GM23338 (cell line): ENCODE measurements around the gene TMUB1. TPM values are rescaled to one million over a fixed set of nuclear protein-coding genes. Genes with fewer than 3 reads are reported as not detected.

ENCODE experiments used
- ATAC-seq: fragments of 200-7000 bp; cut with Tn5 transposase; 3 replicates; pipeline ENCODE4 v1.9.1; 2020
- DNase-seq: peaks from one replicate; pipeline ENCODE4 v3.0.0-alpha.2; 2015; ENCODE audit warnings: low spot score
- H2AFZ ChIP-seq: fragments of 200-600 bp; sonication (generic); 2 replicates; pipeline ENCODE4 v1.8.0; 2016; ENCODE audit warnings: antibody characterized with exemption, mild to moderate bottlenecking, moderate library complexity
- H3F3A ChIP-seq: fragments of 200-600 bp; sonication (generic); replicated peaks from 2 replicates; pipeline ENCODE4 v1.8.0; 2017; ENCODE audit warnings: antibody characterized with exemption, mixed run types, low read depth
- H3K27ac ChIP-seq: fragments of 200-600 bp; sonication (generic); 2 replicates; pipeline ENCODE4 v1.6.1; 2016; ENCODE audit warnings: low read depth
- H3K27me3 ChIP-seq: fragments of 200-600 bp; sonication (generic); 2 replicates; pipeline ENCODE4 v1.8.0; 2016; ENCODE audit warnings: mild to moderate bottlenecking, mixed run types, moderate library complexity; ENCODE audit not compliant: insufficient read depth
- H3K36me3 ChIP-seq: fragments of 200-600 bp; sonication (generic); 2 replicates; pipeline ENCODE4 v1.8.0; 2016; ENCODE audit warnings: mild to moderate bottlenecking; ENCODE audit not compliant: insufficient read depth
- H3K4me1 ChIP-seq: fragments of 200-600 bp; sonication (generic); 2 replicates; pipeline ENCODE4 v1.8.0; 2016; ENCODE audit warnings: mild to moderate bottlenecking, moderate library complexity; ENCODE audit not compliant: insufficient read depth
- H3K4me2 ChIP-seq: fragments of 200-600 bp; sonication (generic); 2 replicates; pipeline ENCODE4 v1.7.1; 2017; ENCODE audit warnings: mixed run types
- H3K4me3 ChIP-seq: fragments of 200-600 bp; sonication (generic); 2 replicates; pipeline ENCODE4 v1.6.1; 2016; ENCODE audit warnings: mixed run types
- H3K79me2 ChIP-seq: fragments of 200-600 bp; sonication (generic); replicated peaks from 2 replicates; pipeline ENCODE4 v1.8.0; 2017; ENCODE audit warnings: mild to moderate bottlenecking; ENCODE audit not compliant: insufficient read depth
- H3K9me2 ChIP-seq: fragments of 200-600 bp; sonication (generic); 2 replicates; pipeline ENCODE4 v1.8.0; 2017; ENCODE audit not compliant: insufficient read depth
- H4K20me1 ChIP-seq: fragments of 200-600 bp; sonication (generic); replicated peaks from 2 replicates; pipeline ENCODE4 v1.8.0; 2017; ENCODE audit warnings: mild to moderate bottlenecking; ENCODE audit not compliant: insufficient read depth
- H3K27ac Mint-ChIP-seq: 2 replicates; pipeline ENCODE4 v1.8.0; 2020; ENCODE audit warnings: inconsistent platforms, mild to moderate bottlenecking, moderate library complexity, mixed read lengths
- H3K27me3 Mint-ChIP-seq: 3 replicates; pipeline ENCODE4 v1.8.0; 2022; ENCODE audit warnings: low read depth, mild to moderate bottlenecking, moderate library complexity, mixed read lengths, inconsistent platforms; ENCODE audit not compliant: insufficient read depth, poor library complexity
- H3K36me3 Mint-ChIP-seq: 3 replicates; pipeline ENCODE4 v1.8.0; 2021; ENCODE audit warnings: low read depth, mild to moderate bottlenecking, inconsistent platforms, moderate library complexity, mixed read lengths
- H3K4me1 Mint-ChIP-seq: 3 replicates; pipeline ENCODE4 v1.8.0; 2020; ENCODE audit warnings: mild to moderate bottlenecking, inconsistent platforms, mixed read lengths
- H3K4me3 Mint-ChIP-seq: 3 replicates; pipeline ENCODE4 v1.8.0; 2021; ENCODE audit warnings: moderate library complexity, mild to moderate bottlenecking, inconsistent platforms, mixed read lengths
- H3K9me3 Mint-ChIP-seq: 3 replicates; pipeline ENCODE4 v1.8.0; 2020; ENCODE audit warnings: moderate library complexity, mild to moderate bottlenecking, inconsistent platforms, mixed read lengths
- CREB1 ChIP-seq: fragments of 250-450 bp; sonication (Bioruptor Pico); IDR thresholded peaks from 2 replicates; pipeline ENCODE4 v1.5.0; 2020; ENCODE audit warnings: low read depth, mild to moderate bottlenecking, moderate library complexity
- CTCF ChIP-seq, 2 experiments: fragments of 200-600 bp in 1 of 2; sonication (generic) in 1 of 2; conservative IDR thresholded peaks; 2 replicates each; pipeline versions ENCODE4 v1.5.1 to v1.6.1; 2016 to 2017; ENCODE audit warnings: antibody characterized with exemption in 2 of 2, low read depth in 2 of 2, mild to moderate bottlenecking in 2 of 2, moderate library complexity in 1 of 2
- ETS1 ChIP-seq: IDR thresholded peaks from 2 replicates; pipeline ENCODE4 v1.6.1; 2016; ENCODE audit warnings: antibody characterized with exemption
- EZH2 ChIP-seq: fragments of 200-600 bp; sonication (generic); IDR thresholded peaks from one replicate; pipeline ENCODE4 v1.8.0; 2017; ENCODE audit warnings: antibody characterized with exemption, mild to moderate bottlenecking, low read depth; ENCODE audit not compliant: unreplicated experiment
- POLR2AphosphoS5 ChIP-seq: IDR thresholded peaks from 2 replicates; pipeline ENCODE4 v1.6.1; 2016; ENCODE audit warnings: antibody characterized with exemption, low read depth
- STAT1 ChIP-seq: IDR thresholded peaks from one replicate; pipeline ENCODE4 v1.6.1; 2016; ENCODE audit warnings: antibody characterized with exemption; ENCODE audit not compliant: unreplicated experiment
- ZNF114 ChIP-seq: fragments of 250-450 bp; sonication (Bioruptor Pico); IDR thresholded peaks from 2 replicates; pipeline ENCODE4 v1.5.0; 2020; ENCODE audit warnings: mild to moderate bottlenecking, moderate library complexity
- polyA plus RNA-seq: library from polyadenylated mRNA; unstranded; fragments of >200 nt; fragmentation: Nextera tagmentation; extraction: Ambion mirVana; gene quantifications from 2 replicates; pipeline ENCODE4 v1.2.1, GENCODE V29; 2016
- total RNA-seq: library from RNA; depleted of rRNA; stranded (reverse); fragments of >200 nt; shearing (Covaris generic); gene quantifications from 2 replicates; pipeline ENCODE4 v1.2.3, GENCODE V29; 2014

TMUB1 gene
- total and polyA plus RNA-seq, 2 experiments from 2014 or later: 47.6 to 61.1 TPM

GRCh38 chr7:151086802-151087244 lies 3.5 kb upstream of the TMUB1 start (continued):
- no peak for TF ChIP-seq CTCF (conservative IDR thresholded peaks at IDR 0.05; ENCODE audit: low read depth in 2 of 2)
- TF ChIP-seq STAT1: no peak
- TF ChIP-seq CREB1 (CRISPR knock-in tag): 0 out of 2 replicates have a peak, but pooled peaks have one; percentile 15
- TF ChIP-seq ETS1: no peak

DNA sequence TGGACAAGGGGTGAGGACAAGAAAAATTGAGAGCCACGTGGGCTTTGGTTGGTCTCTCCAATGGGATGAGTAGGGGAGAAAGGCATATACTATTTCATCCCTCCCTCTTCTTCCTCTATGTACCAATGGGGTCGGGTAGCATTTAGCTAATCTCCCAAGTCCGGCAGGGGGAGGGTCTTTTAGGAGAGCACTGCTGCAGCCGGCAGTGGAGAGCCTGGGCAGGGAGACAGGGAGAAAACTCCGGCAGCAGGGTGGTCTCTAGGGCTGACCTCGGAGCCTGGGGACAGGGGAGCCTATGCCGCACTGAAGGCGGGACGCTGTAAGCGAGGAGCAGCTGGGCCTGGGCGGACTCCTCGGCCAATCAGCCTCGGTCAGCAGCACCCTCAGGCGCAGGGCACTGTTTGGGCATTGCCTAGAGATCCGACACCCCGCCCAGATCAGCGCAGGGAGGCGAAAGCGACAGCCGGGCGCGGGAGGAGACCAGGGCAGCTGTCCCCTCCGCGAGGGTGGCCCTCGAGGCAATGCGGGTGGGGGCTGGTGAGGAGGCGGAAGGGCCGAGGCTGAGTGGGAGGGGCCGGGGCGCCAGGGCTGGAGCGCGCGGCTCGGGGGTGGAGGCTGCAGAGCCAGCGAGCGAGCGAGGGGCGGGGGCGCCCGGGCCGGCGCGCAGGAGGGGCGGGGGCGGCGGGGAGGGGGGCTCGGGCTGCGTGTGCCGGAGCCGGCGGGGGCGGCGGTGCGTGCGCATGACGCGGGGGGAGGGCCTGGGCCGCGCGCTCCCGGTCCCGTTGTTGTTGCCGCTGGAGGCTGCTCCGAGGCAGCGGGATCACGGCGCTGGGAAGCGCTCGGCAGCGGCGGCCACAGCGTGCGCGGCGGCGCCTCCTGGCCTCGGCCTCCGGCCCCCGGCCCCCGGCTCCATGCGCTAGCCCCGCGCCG lies 2.7 kb upstream of the TMUB1 start, which contains the start of gene AGAP3:
Gene AGAP3, plus strand, starts transcription at position 785 of the 930 bp plus-strand sequence. CDS start 267 bp downstream, outside the sequence.
- Mint-ChIP-seq H3K4me1 (peaks cover 37% of the 10 kb centered on the region), H3K36me3 (peaks cover 11% of the 10 kb centered on the region; the same call in 2 of the 3 replicates), H3K27ac (peak within 1 kb of the TSS; percentile 56; the same call in 1 of the 2 replicates), H3K27me3 (peaks cover 44% of the 10 kb centered on the region), H3K4me3 (peak within 1 kb of the TSS; percentile 86), H3K9me3 (no peaks in the 10 kb centered on the region)
- Histone ChIP-seq H3K27me3 (peaks cover 53% of the 10 kb centered on the region), H3K4me2 (peak within 1 kb of the TSS; percentile 98), H3K4me1 (peaks cover 34% of the 10 kb centered on the region), H3F3A (peaks cover 20% of the 10 kb centered on the region), H3K36me3 (no peaks in the 10 kb centered on the region), H3K9me2 (no peaks in the 10 kb centered on the region), H3K4me3 (peak within 1 kb of the TSS; percentile 88), H3K79me2 (peaks cover 37% of the 10 kb centered on the region), H2AFZ (no peak within 1 kb of the TSS), H4K20me1 (peaks cover 33% of the 10 kb centered on the region), H3K27ac (0 out of 2 replicates have a peak within 1 kb of the TSS, but pooled peaks have one; percentile 64)
- TF ChIP-seq STAT1 (no peak), POLR2AphosphoS5 (peak; percentile 72)
- peak; percentile 20 for ATAC-seq
- peak; percentile 91 for DNase-seq

- Histone ChIP-seq H2AFZ (no peak overlapping the region), H3K36me3 (no peaks in the 10 kb centered on the region), H3K4me2 (peak overlapping the region; percentile 96), H3F3A (peaks cover 20% of the 10 kb centered on the region), H3K4me1 (peaks cover 34% of the 10 kb centered on the region), H3K27ac (no peak overlapping the region), H4K20me1 (peaks cover 28% of the 10 kb centered on the region), H3K79me2 (peaks cover 30% of the 10 kb centered on the region), H3K9me2 (no peaks in the 10 kb centered on the region), H3K4me3 (peak overlapping the region; percentile 75), H3K27me3 (peaks cover 51% of the 10 kb centered on the region)
- H3K4me3 Mint-ChIP-seq: peak overlapping the region; percentile 82
- DNase-seq (no peak), ATAC-seq (no peak)
- peaks cover 9% of the 10 kb centered on the region; the same call in 2 of the 3 replicates for H3K36me3 Mint-ChIP-seq
- H3K9me3 Mint-ChIP-seq: no peaks in the 10 kb centered on the region
- peaks cover 43% of the 10 kb centered on the region for H3K27me3 Mint-ChIP-seq
- peaks cover 37% of the 10 kb centered on the region for H3K4me1 Mint-ChIP-seq
- no peak overlapping the region for H3K27ac Mint-ChIP-seq
- no peak for TF ChIP-seq EZH2
- no peak for TF ChIP-seq ZNF114 (CRISPR knock-in tag)
- TF ChIP-seq ETS1: no peak
These were observed 2.0 kb upstream of the TMUB1 start for GRCh38 chr7:151085329-151085690.
